WTC11 (cell line): ENCODE data around the gene ATG7.

Experiments used
- NFYB ChIP-seq: sonication (generic); formaldehyde crosslinking; conservative IDR thresholded peaks from 2 replicates; pipeline ENCODE4 v1.8.0; 2022; ENCODE audit warnings: low read depth, missing genetic modification reagents
- SOX15 ChIP-seq: fragments of 250-450 bp; sonication (Bioruptor Pico); IDR thresholded peaks from 2 replicates; pipeline ENCODE4 v1.9.0; 2021; ENCODE audit warnings: mild to moderate bottlenecking
- ZNF416 ChIP-seq: fragments of 250-450 bp; sonication (Bioruptor Pico); IDR thresholded peaks from 2 replicates; pipeline ENCODE4 v1.9.0; 2021; ENCODE audit warnings: mild to moderate bottlenecking, inconsistent platforms
- TF ChIP-seq, protein P1 (sequence below): sonication (generic); formaldehyde crosslinking; IDR thresholded peaks from 2 replicates; pipeline ENCODE4 v1.8.0; 2022; ENCODE audit warnings: mild to moderate bottlenecking, missing genetic modification reagents
- TF ChIP-seq, protein P2 (sequence below): sonication (generic); formaldehyde crosslinking; IDR thresholded peaks from 2 replicates; pipeline ENCODE4 v1.8.1; 2022; ENCODE audit warnings: mild to moderate bottlenecking, missing genetic modification reagents, moderate library complexity, borderline replicate concordance
- TF ChIP-seq, protein P3 (sequence below): fragments of 200-600 bp; IDR thresholded peaks from 2 replicates; pipeline ENCODE4 v1.8.0; 2022; ENCODE audit warnings: antibody characterized with exemption

DNA sequence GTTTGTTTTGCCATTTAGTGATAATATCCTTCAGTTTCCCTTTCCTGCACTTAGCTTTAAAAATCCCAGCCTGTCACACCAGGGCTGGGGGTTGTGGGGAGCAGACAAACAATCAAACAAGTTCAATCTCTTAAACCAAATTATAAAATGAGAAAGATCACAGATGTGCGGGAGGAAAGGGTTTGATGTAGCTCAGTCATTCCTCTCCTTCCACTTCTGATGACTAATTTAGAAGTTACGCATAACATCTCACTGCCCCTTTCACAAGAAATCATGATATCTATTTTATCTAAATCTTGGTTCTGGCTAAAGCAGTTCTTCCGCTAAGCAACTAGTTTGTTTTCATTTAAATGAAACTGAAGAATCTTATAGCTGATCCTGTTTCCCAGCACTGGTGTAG, 34.1 kb upstream of the ATG7 start:
- TF ChIP-seq, protein P1, sequence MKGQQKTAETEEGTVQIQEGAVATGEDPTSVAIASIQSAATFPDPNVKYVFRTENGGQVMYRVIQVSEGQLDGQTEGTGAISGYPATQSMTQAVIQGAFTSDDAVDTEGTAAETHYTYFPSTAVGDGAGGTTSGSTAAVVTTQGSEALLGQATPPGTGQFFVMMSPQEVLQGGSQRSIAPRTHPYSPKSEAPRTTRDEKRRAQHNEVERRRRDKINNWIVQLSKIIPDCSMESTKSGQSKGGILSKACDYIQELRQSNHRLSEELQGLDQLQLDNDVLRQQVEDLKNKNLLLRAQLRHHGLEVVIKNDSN: no peak
- TF ChIP-seq, protein P2, sequence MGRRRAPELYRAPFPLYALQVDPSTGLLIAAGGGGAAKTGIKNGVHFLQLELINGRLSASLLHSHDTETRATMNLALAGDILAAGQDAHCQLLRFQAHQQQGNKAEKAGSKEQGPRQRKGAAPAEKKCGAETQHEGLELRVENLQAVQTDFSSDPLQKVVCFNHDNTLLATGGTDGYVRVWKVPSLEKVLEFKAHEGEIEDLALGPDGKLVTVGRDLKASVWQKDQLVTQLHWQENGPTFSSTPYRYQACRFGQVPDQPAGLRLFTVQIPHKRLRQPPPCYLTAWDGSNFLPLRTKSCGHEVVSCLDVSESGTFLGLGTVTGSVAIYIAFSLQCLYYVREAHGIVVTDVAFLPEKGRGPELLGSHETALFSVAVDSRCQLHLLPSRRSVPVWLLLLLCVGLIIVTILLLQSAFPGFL (CRISPR knock-in tag): no peak
- TF ChIP-seq, protein P3, sequence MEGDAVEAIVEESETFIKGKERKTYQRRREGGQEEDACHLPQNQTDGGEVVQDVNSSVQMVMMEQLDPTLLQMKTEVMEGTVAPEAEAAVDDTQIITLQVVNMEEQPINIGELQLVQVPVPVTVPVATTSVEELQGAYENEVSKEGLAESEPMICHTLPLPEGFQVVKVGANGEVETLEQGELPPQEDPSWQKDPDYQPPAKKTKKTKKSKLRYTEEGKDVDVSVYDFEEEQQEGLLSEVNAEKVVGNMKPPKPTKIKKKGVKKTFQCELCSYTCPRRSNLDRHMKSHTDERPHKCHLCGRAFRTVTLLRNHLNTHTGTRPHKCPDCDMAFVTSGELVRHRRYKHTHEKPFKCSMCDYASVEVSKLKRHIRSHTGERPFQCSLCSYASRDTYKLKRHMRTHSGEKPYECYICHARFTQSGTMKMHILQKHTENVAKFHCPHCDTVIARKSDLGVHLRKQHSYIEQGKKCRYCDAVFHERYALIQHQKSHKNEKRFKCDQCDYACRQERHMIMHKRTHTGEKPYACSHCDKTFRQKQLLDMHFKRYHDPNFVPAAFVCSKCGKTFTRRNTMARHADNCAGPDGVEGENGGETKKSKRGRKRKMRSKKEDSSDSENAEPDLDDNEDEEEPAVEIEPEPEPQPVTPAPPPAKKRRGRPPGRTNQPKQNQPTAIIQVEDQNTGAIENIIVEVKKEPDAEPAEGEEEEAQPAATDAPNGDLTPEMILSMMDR: no peak
- TF ChIP-seq NFYB: no peak
- no peak for TF ChIP-seq SOX15 (CRISPR knock-in tag)
- no peak for TF ChIP-seq ZNF416 (CRISPR knock-in tag)
